HuH-7.5 (cell line): ENCODE measurements around the gene REPIN1.

Source experiments
- DNase-seq: peaks from one replicate; pipeline ENCODE4 v3.0.0; 2011; ENCODE audit warnings: low spot score

REPIN1 gene

DNA sequence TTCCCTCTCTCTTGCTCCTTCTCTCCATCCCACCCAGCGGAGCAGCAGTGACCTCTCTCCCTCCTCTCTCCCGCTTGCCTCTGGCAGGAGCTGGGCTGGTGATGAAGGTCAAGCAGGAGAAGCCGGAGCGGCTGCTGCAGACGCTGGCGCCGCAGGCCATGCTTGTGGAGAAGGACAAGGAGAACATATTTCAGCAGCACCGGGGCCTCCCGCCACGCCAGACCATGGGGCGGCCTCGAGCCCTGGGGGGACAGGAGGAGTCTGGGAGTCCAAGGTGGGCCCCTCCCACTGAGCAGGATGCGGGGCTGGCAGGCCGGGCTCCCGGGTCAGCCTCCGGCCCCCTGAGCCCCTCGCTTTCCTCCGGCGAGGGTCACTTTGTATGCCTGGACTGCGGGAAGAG lies 27.8 kb downstream of the REPIN1 start:
- no peak for DNase-seq

DNA sequence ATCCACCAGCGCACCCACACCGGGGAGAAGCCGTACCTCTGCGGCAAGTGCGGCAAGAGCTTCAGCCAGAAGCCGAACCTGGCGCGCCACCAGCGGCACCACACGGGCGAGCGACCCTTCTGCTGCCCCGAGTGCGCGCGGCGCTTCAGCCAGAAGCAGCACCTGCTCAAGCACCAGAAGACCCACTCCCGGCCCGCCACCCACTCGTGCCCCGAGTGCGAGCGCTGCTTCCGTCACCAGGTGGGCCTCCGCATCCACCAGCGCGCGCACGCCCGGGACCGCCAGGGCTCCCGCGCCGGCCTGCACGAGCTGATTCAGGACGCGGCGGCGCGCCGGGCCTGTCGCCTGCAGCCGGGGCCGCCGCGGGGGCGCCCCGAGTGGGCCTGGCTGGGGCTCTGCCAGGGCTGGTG lies 28.2 kb downstream of the REPIN1 start:
- DNase-seq = no peak

DNA sequence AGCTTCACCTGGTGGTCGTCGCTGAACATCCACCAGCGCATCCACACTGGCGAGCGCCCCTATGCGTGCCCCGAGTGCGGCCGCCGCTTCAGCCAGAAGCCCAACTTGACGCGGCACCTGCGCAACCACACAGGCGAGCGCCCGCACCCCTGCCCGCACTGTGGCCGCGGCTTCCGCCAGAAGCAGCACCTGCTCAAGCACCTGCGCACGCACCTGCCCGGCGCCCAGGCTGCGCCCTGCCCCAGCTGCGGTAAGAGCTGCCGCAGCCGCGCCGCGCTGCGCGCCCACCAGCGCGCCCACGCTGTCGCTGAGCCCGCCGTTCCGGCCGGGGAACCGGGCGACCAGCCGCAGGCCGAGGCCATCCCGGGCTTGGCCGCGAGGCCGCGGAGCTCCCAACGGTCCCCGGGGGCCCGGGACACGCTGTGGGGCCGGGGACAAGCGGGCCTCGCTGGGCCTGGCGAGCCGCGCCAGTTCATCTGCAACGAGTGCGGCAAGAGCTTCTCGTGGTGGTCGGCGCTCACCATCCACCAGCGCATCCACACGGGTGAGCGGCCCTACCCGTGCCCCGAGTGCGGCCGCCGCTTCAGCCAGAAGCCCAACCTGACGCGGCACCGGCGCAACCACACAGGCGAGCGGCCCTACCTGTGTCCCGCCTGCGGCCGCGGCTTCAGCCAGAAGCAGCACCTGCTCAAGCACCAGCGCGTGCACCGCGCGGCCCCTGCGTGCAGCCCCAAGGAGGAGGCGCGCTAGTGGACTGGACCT lies 28.9 kb downstream of the REPIN1 start:
- no peak for DNase-seq

DNA sequence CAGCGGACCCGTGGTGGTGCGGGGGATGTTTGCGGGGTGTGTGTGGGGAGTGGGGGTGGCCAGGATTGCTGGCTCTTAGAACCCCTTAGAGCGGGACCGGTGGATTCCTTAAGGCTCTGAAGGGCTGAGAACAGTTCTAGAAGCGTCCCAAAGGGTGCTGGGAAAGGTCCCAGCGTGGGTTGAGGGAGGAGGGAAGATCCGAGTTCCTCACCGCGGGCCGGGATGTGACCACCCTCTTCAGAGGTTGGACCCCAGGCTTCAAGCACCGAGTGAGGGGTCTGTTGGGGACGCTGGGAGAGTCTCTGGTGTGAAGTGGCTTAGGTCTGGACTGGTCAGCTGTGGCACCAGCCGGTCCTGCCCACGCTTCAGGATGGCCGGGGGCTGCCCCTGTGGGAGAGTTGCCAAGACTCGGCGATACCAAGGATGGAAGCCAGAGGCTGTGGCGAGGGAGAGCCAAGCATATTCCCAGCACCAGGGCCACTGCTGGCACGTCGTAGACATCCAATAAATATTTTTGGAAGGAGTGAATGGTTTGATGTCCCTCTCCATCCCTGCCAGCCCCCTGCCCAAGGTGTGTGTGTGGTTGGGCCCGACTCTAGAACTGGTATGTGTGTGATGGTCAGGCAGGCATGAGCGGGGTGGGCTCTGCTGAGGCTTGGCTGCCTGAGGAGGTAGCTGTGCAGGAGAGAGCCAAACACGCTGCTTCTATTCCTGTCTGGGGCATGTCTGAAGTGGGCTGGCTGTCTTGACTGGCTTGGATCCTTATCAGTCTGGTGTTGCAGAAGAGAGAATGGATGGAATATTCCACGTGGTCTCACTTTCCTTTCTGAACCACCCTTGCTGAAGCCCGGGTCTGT lies 29.7 kb downstream of the REPIN1 start:
- no peak for DNase-seq

DNA sequence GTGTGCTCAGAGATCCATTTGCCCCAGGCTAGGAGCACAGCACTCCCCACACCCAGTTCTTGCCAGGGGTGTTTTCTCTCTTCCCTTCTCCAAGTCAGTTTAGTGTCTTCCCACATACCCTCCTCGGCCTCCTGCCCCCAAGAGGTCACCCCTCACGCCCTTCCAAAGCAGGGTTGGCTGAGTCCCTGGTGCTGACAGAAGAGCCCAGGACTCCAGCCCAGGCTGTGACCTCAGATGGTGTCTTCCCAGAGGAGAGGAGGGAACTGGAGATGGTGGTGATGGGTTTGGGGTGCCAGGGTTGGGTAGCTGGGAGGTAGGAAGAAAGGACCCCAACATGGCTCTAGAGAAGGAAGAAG lies 30.3 kb downstream of the REPIN1 start:
- no peak for DNase-seq

DNA sequence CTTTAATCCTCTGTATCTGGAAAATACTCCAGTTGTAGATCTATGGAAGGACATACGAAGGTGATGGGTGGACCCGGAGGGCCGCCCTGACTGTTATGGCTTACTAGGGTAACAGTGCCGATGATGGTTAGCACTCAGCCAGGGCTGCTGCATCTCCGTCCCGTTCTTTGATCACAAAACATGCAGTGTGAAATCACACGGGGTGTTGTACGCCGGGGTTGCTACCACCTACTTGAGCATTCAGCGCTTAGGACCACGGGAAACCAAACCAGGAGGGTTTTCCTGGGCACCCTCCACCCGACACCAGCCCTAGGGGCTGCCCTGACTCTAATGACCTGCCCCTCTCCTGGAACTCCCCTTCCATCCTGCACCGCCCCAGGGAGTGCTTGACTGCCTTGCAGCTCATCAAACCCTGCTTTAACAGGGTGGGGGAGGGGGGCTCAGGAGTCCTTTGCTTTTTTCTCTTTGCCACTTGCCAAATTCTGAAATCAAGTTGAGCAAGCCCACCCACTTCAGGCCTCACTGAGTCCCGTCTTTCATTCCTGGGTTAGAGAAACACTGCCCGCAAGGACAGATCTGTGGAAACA lies 30.9 kb downstream of the REPIN1 start:
- no peak for DNase-seq

DNA sequence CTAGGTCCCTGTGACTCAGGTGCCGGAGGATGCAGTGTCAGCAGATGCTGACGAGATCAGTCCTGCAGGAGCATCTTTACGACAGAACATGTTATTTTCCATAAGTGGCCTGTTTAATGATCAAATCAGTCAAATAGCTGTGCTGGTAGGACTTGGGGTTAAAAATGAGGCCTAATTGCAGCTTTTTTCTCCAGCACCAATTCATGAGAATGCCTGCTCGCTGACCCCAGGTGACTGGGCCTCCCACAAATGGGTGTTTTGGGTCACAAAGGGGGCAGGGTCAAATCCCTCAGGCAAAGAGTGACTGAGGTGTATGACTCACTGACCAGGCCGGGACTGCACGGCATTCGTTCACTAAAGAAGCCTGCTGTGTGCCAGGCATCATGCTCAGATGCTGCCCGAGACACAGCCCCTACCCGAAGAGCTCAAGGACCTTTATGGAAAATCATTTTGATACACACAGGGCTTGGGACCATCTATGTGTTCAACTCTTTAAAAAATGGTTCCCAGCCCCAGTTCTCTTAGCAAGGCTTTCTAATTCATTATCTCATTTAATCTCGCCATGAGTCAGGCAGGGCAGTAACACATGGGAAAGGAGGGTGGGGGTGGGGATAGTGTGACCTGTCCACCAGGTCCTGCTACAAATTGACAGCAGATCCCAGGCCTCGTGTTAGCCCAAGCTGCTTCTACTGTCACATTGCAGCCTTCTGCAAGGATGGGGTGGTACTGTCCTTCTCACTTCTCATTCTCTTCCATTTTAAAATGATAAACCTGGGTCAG lies 31.6 kb downstream of the REPIN1 start:
- no peak for DNase-seq

DNA sequence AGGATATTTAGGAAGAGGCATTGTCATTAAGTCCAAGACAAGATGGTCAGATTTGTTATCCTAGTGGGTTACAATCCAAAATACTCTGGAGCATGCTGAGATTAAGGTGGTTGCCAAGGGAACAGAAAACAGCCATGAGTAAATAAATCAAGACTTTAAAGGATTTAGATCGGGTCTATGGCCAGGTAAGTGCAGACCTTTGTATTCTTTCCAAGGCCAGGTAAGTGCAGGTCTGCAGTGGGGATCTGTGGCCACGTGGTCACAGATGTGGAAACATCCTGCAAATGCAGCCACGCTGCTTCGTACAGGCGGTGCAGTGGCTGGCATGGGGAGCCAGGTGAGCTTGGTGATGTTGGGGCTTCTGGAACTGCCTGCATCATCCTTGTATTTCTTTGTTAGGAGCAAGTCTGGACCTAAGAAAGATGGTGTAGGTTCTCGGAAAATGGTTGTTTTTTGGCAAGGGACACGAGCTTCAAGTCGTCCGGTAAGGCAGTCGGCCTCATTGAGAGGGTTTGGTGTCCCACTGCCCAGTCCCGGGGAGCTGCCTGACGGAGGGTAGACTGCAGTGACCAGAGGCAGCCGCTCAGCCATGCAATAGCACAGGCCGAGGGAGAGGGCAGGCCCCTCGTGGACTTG lies 32.3 kb downstream of the REPIN1 start:
- no peak for DNase-seq

DNA sequence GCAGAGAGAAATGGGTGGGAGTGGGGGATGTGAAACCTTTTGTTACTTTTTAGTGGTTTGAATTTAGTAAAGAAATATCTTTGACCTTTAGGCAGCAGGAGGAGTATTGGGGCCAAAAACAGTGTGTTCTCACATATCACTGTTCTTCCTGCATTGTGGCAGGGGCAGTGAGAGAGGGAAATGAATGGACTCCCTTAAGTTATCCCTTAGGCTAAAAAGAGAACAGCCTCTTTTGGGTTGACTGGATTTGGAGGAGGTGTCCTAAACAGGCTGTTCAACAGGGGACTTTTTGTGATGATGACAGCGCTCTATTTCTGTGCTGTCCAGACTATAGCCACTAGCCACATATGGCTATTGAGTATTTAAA lies 32.8 kb downstream of the REPIN1 start:
- DNase-seq = no peak

DNA sequence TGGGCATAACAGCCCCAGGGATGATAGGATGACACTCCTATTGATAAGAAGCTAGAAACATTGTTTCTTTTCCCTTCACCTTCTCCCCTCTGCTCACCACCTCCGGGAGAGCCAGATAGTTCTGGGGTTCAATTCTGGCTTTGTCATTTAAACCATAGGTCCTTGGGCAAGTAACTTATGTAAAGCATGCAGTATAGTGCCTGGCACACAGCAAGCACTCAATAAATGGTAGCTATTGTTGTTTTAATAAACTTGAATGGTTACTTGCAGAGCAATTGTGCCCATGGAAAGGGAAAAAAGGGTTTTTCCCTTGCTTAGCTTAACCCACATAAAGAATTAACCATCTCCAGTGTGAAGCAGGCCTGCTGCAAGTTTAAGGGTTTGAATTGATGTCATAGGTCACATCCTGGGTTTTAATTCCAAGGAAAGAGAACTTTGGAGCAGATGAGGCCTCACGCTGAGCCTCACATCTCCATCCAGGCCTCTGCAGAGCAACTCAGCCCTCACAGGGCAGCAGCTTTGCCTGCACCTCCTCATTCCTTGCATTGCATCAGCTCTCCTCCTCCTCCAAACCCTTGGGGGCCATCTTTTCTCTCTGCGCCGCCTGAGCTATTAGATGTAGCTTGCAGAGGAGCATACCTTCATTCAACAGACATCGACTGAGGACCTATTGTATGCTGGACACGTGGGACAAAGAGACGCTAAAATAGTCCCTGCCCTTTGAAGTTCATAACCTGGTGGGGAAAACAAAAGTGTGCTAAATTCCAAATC lies 33.4 kb downstream of the REPIN1 start:
- DNase-seq = no peak

DNA sequence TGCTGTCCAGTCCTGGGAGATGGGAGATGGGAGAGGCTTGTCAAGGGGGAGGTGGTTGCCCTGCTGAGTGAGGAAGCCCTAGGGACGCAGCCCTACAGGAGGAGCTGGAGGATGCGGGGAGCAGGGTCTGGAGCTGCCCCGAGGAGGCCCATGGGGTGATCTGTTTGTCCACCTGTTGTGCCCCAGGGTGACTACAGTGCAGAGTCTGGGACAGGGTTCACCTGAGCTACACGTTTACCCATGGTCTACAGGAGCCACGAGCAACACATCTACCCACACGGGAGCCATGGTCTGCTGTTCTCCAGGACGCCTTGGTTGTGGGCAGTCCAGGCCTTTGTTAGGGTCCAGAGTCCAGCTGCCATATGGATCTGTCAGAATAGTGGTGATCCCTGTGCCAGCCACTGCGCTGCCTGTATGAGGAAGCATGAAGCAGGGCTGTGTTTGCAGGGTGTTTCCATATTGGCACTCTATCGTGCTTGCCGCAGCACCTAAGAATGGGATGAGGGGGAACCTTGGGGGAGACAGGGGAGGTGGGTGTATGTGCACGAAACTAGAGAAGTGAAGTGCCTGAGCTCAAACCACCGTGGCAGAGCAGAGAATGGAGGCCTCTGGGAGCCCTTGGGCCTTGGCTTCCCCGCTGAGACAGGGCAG lies 34.2 kb downstream of the REPIN1 start:
- no peak for DNase-seq

DNA sequence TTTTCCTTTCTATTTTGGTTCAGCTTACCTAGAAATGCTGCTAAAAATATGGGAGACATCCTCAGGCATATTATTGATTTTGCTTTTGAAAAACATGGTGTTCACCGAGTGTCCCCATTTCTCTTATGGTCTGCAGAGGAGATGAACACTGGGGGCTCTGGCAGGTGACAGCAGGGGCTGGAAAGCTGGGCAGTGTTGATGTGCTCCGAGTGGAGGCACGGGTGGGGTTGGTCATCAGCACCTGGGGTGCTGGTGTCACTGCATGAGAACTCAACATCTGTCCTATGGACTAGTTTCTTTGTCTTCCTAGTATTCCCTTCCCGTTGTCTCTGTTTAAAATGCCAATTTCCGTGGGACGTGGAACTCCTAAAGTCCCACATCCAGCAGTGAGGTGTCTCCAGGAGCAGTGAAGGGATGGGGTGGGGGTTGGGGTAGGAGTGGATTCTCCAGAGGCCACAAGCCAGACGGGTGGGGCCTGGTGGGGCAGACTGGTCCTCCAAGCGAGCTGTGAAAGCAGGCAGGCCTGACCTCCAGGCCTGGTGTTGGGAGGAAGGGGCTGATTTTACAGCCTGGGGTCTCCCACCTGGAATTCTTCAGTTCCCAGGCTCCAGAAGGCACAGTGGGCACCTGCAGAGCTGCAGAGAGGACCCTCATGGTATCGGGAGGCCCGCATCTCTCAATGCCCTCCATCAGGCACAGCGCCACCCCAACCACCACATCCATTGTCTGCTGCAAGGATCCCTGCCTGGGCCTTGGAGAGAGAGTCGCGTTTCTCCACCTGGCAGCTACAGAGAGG lies 35.0 kb downstream of the REPIN1 start:
- no peak for DNase-seq

DNA sequence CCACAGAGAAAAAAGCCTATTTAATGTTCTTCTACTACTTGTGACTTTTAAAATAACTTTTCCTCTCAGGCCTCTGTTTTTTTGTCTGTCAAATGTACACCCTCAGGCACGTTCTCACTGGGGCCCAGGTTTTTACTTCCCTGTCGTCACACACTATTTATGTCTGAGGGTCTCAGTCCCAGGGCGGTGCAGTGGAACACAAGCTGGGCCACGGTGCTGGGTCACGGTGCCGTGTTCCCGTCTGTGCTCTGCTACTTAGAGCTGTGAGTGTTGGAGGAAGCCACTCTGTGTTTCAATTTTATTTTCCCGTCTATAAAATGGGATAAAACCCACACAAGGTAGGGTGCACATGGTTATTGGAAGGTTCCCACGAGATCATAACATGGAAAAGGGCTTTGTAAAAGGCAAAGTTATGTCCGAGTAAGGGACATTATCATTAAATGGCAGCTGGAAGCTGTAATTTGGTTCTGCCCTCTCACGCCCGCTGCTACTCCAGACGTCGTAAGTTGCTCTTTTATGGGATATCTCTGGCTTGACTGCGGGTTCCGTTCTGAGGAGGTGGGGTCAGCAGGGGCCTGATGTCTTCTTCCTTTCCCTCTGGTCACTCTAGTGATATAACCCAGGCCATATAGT lies 35.7 kb downstream of the REPIN1 start:
- DNase-seq = peak; percentile 59

DNA sequence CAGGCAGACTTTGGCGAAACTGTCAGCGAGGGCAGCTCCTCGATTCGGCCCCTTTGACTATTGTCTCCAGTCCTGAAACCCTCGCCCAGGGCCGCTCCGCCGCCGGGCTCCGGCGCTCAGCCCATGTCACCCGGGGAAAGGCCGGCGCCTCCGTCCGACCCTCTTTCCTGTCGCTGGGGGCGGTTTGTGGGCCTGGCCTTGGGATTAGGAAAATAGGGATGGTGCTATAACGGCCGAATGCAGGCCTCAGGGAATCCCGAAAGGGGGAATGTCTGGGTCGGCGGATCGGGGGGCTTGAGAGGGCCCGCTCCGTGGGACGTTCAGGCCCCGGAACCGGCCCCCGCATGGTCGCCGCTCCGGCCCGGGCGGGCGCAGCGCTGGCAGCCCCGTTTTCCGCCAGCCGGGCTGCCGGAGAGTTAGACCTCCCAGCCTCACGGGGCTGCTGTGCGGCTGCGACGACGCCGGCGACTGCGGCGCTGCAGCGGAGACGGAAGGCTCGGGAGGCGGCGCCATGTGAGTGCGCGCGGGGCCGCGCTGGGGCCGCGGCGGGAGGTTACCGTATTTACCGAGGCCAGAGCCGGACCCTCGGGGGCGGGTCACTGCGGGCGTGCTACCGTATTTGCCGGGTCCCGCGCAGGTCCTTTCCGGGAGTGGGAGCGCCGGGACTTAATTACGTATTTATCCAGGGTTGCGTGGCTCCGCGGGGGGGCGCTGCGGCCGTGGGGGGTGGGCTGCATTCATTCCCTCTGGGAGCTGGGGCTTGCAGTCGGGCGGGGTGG lies 36.4 kb downstream of the REPIN1 start:
- peak; percentile 95 for DNase-seq

DNA sequence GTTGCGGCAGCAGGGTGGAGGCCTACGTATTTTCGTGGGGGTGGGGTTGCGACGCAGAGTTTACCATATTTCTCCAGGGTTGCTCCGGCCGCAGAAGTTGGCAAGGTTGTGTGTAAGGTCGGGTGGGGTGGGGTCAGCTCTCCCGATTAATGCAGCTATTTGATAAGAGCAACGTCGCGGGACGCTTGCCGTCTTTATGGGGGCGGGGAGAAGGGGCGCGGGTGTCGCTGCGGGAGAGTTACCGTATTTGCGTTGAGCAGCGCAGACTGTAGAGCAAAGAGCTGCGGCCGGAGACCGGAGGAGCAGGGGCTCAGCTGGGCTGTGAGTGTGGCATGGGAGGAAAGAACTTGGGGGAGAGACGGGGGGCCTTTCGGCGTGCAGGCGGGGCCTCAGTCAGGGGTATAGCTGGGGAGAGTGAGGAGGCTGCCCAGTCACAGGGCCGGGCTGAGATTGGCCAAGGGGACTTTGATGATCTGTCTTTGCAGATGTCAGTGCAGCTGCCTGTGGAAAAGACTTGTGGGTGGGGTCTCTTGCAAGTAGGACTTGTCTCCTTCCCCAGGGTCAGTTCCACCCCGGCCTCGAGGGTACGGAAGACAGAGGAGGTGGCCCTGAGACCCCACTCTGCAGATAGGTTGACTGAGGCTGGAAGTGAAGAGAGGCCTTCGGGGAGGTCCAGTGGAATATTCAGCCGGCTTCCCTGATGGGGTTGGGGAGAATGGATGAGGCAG lies 37.1 kb downstream of the REPIN1 start:
- DNase-seq = peak; percentile 75

DNA sequence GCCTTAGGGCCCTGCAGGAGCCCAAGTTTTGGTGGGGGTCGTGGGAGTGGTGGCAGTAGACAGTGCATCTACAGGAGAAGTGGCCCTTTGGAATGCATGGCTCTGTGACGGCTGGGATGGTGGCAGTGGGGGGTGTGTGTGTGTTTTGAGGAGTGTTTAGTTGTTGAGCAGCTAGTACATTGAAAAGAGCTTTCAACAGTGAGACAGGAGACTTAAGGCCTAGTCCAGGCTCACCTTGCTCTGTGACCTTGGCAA lies 37.6 kb downstream of the REPIN1 start:
- DNase-seq = no peak

DNA sequence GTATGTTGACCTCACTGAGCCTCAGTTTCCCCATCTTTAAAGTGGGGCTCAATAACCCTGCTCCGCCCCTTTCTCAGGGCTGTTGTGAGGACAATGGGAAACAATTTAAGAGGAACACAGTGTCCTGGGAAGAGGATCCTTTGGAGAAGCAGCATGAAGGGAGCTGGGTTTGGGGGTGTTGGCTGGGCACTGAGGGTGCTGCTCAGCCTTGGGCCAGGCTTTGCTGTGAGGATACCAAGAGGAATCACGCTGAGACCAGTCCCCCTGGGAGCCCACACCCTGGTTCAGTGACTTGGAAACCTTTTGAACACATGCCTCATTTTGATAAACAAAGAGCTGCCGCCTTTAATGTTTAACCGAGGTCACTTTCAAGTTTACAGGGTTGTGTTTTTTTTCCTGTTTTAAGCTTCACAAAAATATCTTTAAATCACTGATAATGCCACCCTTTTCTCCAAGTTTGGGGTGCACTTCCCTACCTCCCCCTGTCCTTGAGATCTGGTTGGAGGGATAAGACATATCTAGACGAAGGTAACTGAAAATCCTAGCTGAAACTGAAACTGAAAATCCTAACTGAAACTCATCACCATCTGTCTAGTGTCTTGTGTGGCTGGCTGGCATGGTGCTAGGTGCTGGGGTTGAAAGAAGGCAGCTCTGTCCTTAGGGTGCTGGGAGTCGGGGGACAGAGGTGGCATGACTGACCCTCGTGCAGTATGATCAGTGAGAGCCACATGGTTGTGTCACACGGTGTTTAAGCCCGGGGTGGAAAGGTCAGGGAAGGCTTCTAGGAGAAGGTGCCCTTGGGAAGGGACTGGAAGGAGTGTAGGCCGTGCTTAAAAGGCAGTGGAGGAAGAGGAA lies 38.2 kb downstream of the REPIN1 start:
- no peak for DNase-seq
